WTC11 (cell line): ENCODE results near the gene HPN. TPM values are rescaled to one million over a fixed set of nuclear protein-coding genes. Genes with fewer than 3 reads are reported as not detected.

ENCODE experiments used
- ATAC-seq: fragments of 200-7000 bp; cut with Tn5 transposase; 2 replicates; pipeline ENCODE4 v1.10.0; 2021; ENCODE audit warnings: mild to moderate bottlenecking, moderate library complexity
- CTCF ChIA-PET: fragments of 300-600 bp; sonication (Branson Sonifier 250); formaldehyde crosslinking; loops from one replicate; lab custom pipeline; 2021; ENCODE audit warnings: antibody characterized with exemption; lab: Charles Lee
- POLR2A ChIA-PET: fragments of 350-600 bp; sonication (Branson Sonifier 250); formaldehyde crosslinking; loops from one replicate; lab custom pipeline; 2021; ENCODE audit warnings: antibody characterized with exemption; lab: Charles Lee
- DNase-seq: peaks from one replicate; pipeline ENCODE4 v3.0.0; 2021; ENCODE audit warnings: low spot score
- H3K27ac Mint-ChIP-seq: 2 replicates; pipeline ENCODE4 v1.8.0; 2021; ENCODE audit warnings: mixed read lengths
- H3K27me3 Mint-ChIP-seq: 2 replicates; pipeline ENCODE4 v1.8.0; 2021; ENCODE audit warnings: low read depth, mild to moderate bottlenecking, moderate library complexity, mixed read lengths
- H3K36me3 Mint-ChIP-seq: 2 replicates; pipeline ENCODE4 v1.8.0; 2021; ENCODE audit warnings: mixed read lengths
- H3K4me1 Mint-ChIP-seq: 2 replicates; pipeline ENCODE4 v1.8.0; 2022; ENCODE audit warnings: mixed read lengths
- H3K4me3 Mint-ChIP-seq: 2 replicates; pipeline ENCODE4 v1.8.0; 2021; ENCODE audit warnings: mild to moderate bottlenecking, moderate library complexity, mixed read lengths
- H3K9me3 Mint-ChIP-seq: 2 replicates; pipeline ENCODE4 v1.8.0; 2021; ENCODE audit warnings: mixed read lengths
- E2F1 ChIP-seq: sonication (generic); formaldehyde crosslinking; IDR thresholded peaks from 2 replicates; pipeline ENCODE4 v1.8.0; 2022; ENCODE audit warnings: mild to moderate bottlenecking, missing genetic modification reagents
- E2F4 ChIP-seq: sonication (generic); formaldehyde crosslinking; IDR thresholded peaks from 2 replicates; pipeline ENCODE4 v1.8.1; 2022; ENCODE audit warnings: low read depth, mild to moderate bottlenecking, moderate library complexity, missing genetic modification reagents, borderline replicate concordance
- FOXP1 ChIP-seq: sonication (generic); formaldehyde crosslinking; IDR thresholded peaks from 2 replicates; pipeline ENCODE4 v1.8.0; 2022; ENCODE audit warnings: missing genetic modification reagents, mild to moderate bottlenecking, moderate library complexity, borderline replicate concordance
- GABPB1 ChIP-seq: sonication (generic); formaldehyde crosslinking; IDR thresholded peaks from 2 replicates; pipeline ENCODE4 v1.8.1; 2023; ENCODE audit warnings: mild to moderate bottlenecking, missing genetic modification reagents
- IRF2 ChIP-seq: sonication (generic); formaldehyde crosslinking; IDR thresholded peaks from 2 replicates; pipeline ENCODE4 v1.8.0; 2022; ENCODE audit warnings: low read depth, missing genetic modification reagents, borderline replicate concordance
- MAX ChIP-seq: sonication (generic); formaldehyde crosslinking; IDR thresholded peaks from 2 replicates; pipeline ENCODE4 v1.8.0; 2022; ENCODE audit warnings: mild to moderate bottlenecking, missing genetic modification reagents
- MYBL2 ChIP-seq: sonication (generic); formaldehyde crosslinking; IDR thresholded peaks from 2 replicates; pipeline ENCODE4 v1.8.1; 2023; ENCODE audit warnings: mild to moderate bottlenecking, moderate library complexity, missing genetic modification reagents
- NFATC4 ChIP-seq: fragments of 250-450 bp; sonication (Bioruptor Pico); IDR thresholded peaks from 2 replicates; pipeline ENCODE4 v1.9.0; 2021; ENCODE audit warnings: mild to moderate bottlenecking
- NR3C1 ChIP-seq: sonication (generic); formaldehyde crosslinking; conservative IDR thresholded peaks from 2 replicates; pipeline ENCODE4 v1.8.1; 2023; ENCODE audit warnings: low read depth, mild to moderate bottlenecking, missing genetic modification reagents
- ZNF121 ChIP-seq: sonication (generic); formaldehyde crosslinking; IDR thresholded peaks from 2 replicates; pipeline ENCODE4 v1.8.0; 2023; ENCODE audit warnings: missing genetic modification reagents
- ZNF138 ChIP-seq: sonication (generic); formaldehyde crosslinking; conservative IDR thresholded peaks from 2 replicates; pipeline ENCODE4 v1.8.1; 2022; ENCODE audit warnings: mild to moderate bottlenecking, moderate library complexity, missing genetic modification reagents
- ZNF232 ChIP-seq: sonication (generic); formaldehyde crosslinking; IDR thresholded peaks from 2 replicates; pipeline ENCODE4 v1.8.0; 2022; ENCODE audit warnings: mild to moderate bottlenecking, missing genetic modification reagents
- ZNF263 ChIP-seq: sonication (generic); formaldehyde crosslinking; IDR thresholded peaks from 2 replicates; pipeline ENCODE4 v1.8.1; 2022; ENCODE audit warnings: low read depth, mild to moderate bottlenecking, moderate library complexity, missing genetic modification reagents
- ZNF671 ChIP-seq: fragments of 250-450 bp; sonication (Bioruptor Pico); IDR thresholded peaks from 2 replicates; pipeline ENCODE4 v1.8.0; 2021; ENCODE audit warnings: mild to moderate bottlenecking
- total RNA-seq: library from RNA; stranded (reverse); gene quantifications from 3 replicates; pipeline ENCODE4 v1.2.3, GENCODE V29; 2021
- TF ChIP-seq, protein P1 (sequence below): sonication (generic); formaldehyde crosslinking; IDR thresholded peaks from 2 replicates; pipeline ENCODE4 v1.8.1; 2022; ENCODE audit warnings: mild to moderate bottlenecking, missing genetic modification reagents, moderate library complexity, borderline replicate concordance
- TF ChIP-seq, protein P2 (sequence below): sonication (generic); formaldehyde crosslinking; IDR thresholded peaks from 2 replicates; pipeline ENCODE4 v1.8.1; 2023; ENCODE audit warnings: mild to moderate bottlenecking, missing genetic modification reagents, moderate library complexity
- TF ChIP-seq, protein P3 (sequence below): sonication (generic); formaldehyde crosslinking; IDR thresholded peaks from 2 replicates; pipeline ENCODE4 v1.8.1; 2022; ENCODE audit warnings: missing genetic modification reagents, borderline replicate concordance

HPN gene
- total RNA-seq, 1 experiment from 2014 or later, result 20.8 TPM

DNA sequence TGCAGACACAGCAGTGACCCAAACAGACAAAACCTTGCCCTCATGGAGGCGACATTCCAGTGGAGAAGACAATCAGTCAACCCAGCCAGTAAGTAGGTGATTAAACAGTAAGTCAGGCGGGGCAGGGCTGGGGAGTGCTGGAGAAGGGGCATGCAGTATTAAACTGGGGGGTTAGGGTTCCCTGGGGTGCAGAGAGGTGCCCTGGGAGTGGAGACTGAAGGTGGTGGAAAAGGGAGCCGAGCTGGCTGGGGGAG lies 42.9 kb downstream of the HPN start (continued):
- TF ChIP-seq, protein P1, sequence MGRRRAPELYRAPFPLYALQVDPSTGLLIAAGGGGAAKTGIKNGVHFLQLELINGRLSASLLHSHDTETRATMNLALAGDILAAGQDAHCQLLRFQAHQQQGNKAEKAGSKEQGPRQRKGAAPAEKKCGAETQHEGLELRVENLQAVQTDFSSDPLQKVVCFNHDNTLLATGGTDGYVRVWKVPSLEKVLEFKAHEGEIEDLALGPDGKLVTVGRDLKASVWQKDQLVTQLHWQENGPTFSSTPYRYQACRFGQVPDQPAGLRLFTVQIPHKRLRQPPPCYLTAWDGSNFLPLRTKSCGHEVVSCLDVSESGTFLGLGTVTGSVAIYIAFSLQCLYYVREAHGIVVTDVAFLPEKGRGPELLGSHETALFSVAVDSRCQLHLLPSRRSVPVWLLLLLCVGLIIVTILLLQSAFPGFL (CRISPR knock-in tag), result no peak
- TF ChIP-seq ZNF232 (CRISPR knock-in tag), result no peak

GRCh38 chr19:35085947-35086346 lies 44.4 kb downstream of the HPN start:
- ChIA-PET POLR2A (no interaction called here), CTCF (interaction anchor here (0.8 to 3.7 kb wide), 5 partner anchors 13 to 42 kb away, joined by 3 to 14 read pairs (median 9); no protein-coding TSS in a partner anchor)
- no peak overlapping the region for H3K4me3 Mint-ChIP-seq
- TF ChIP-seq, protein P2, sequence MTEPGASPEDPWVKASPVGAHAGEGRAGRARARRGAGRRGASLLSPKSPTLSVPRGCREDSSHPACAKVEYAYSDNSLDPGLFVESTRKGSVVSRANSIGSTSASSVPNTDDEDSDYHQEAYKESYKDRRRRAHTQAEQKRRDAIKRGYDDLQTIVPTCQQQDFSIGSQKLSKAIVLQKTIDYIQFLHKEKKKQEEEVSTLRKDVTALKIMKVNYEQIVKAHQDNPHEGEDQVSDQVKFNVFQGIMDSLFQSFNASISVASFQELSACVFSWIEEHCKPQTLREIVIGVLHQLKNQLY (CRISPR knock-in tag), result no peak
- no peak for TF ChIP-seq NR3C1
- no peak for TF ChIP-seq ZNF671 (CRISPR knock-in tag)
- no peak for TF ChIP-seq IRF2 (CRISPR knock-in tag)
- TF ChIP-seq, protein P3, sequence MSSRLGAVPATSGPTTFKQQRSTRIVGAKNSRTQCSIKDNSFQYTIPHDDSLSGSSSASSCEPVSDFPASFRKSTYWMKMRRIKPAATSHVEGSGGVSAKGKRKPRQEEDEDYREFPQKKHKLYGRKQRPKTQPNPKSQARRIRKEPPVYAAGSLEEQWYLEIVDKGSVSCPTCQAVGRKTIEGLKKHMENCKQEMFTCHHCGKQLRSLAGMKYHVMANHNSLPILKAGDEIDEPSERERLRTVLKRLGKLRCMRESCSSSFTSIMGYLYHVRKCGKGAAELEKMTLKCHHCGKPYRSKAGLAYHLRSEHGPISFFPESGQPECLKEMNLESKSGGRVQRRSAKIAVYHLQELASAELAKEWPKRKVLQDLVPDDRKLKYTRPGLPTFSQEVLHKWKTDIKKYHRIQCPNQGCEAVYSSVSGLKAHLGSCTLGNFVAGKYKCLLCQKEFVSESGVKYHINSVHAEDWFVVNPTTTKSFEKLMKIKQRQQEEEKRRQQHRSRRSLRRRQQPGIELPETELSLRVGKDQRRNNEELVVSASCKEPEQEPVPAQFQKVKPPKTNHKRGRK (CRISPR knock-in tag), result no peak
- TF ChIP-seq E2F4 (CRISPR knock-in tag), result no peak
- no peak for TF ChIP-seq E2F1 (CRISPR knock-in tag)
- no peak for TF ChIP-seq NFATC4 (CRISPR knock-in tag)
- TF ChIP-seq ZNF138 (CRISPR knock-in tag), result no peak
- H3K9me3 Mint-ChIP-seq, result peaks cover 7% of the 10 kb centered on the region
- H3K27me3 Mint-ChIP-seq, result peaks cover 5% of the 10 kb centered on the region
- peaks cover 14% of the 10 kb centered on the region for H3K4me1 Mint-ChIP-seq
- no peak overlapping the region for H3K27ac Mint-ChIP-seq
- 0 out of 2 replicates have a peak, but pooled peaks cover 3% of the 10 kb centered on the region for H3K36me3 Mint-ChIP-seq
- ATAC-seq, result no peak
- DNase-seq, result no peak

GRCh38 chr19:35086455-35086854 lies 44.9 kb downstream of the HPN start:
- ChIA-PET POLR2A (interaction anchor here (0.5 kb wide), 1 partner anchor 563 kb away, joined by 3 read pairs; no protein-coding TSS in a partner anchor), CTCF (interaction anchor here (0.8 to 3.7 kb wide), 5 partner anchors 13 to 42 kb away, joined by 3 to 14 read pairs (median 9); no protein-coding TSS in a partner anchor)
- Mint-ChIP-seq H3K9me3 (peaks cover 7% of the 10 kb centered on the region), H3K4me3 (no peak overlapping the region), H3K27me3 (peaks cover 5% of the 10 kb centered on the region), H3K36me3 (0 out of 2 replicates have a peak, but pooled peaks cover 3% of the 10 kb centered on the region), H3K4me1 (peaks cover 16% of the 10 kb centered on the region), H3K27ac (no peak overlapping the region)
- ATAC-seq (no peak), DNase-seq (no peak)
- TF ChIP-seq, protein P3 (CRISPR knock-in tag), result no peak
- TF ChIP-seq MYBL2 (CRISPR knock-in tag), result no peak
- no peak for TF ChIP-seq ZNF121
- no peak for TF ChIP-seq FOXP1 (CRISPR knock-in tag)
- no peak for TF ChIP-seq GABPB1 (CRISPR knock-in tag)
- TF ChIP-seq ZNF263 (CRISPR knock-in tag), result no peak
- TF ChIP-seq E2F1 (CRISPR knock-in tag), result no peak
- no peak for TF ChIP-seq MAX
